Breast epithelium (tissue), 4 donors: ENCODE results near the gene PRAMEF11. TPM values are rescaled to one million over a fixed set of nuclear protein-coding genes. Genes with fewer than 3 reads are reported as not detected.
"Not testable (repeated sequence)": the region's sequence is repeated elsewhere in the genome, so short reads cannot be mapped to it uniquely, and the experiment has no call there.

Source experiments
- DNase-seq, 2 donors: peaks; one replicate each; pipeline ENCODE4 v3.0.0-alpha.2; 2019; ENCODE audit warnings: low spot score in 2 of 2
- H3K27ac ChIP-seq, 2 donors: fragments of 200-600 bp; sonication (generic) in 1 of 2; one replicate each; pipeline ENCODE4 v1.5.1; 2016 to 2019; ENCODE audit warnings: mild to moderate bottlenecking in 1 of 2
- H3K27me3 ChIP-seq, 2 donors: fragments of 200-600 bp; sonication (generic) in 1 of 2; one replicate each; pipeline versions ENCODE4 v1.5.1 to v1.6.0; 2017 to 2019; ENCODE audit warnings: control low read depth in 1 of 2, mild to moderate bottlenecking in 1 of 2
- H3K36me3 ChIP-seq: fragments of 200-600 bp; one replicate; pipeline ENCODE4 v1.5.1; 2019
- H3K4me1 ChIP-seq, 2 donors: fragments of 200-600 bp; sonication (generic); one replicate each; pipeline ENCODE4 v1.5.1; 2016 to 2019; ENCODE audit warnings: control low read depth in 1 of 2
- H3K4me3 ChIP-seq, 3 donors: fragments of 200-600 bp; sonication (generic); 1 replicate in 2 of 3; 2 replicates in 1 of 3; pipeline ENCODE4 v1.5.1; 2016 to 2019; ENCODE audit warnings: mild to moderate bottlenecking in 3 of 3, moderate library complexity in 2 of 3
- H3K9me3 ChIP-seq, 2 donors: fragments of 200-600 bp; sonication (generic) in 1 of 2; one replicate each; pipeline ENCODE4 v1.5.1; 2016 to 2019; ENCODE audit warnings: control low read depth in 1 of 2
- CTCF ChIP-seq, 3 donors: fragments of 450-650 bp; IDR thresholded peaks; one replicate each; pipeline ENCODE4 v1.5.1; 2016 to 2017; ENCODE audit warnings: antibody characterized with exemption in 3 of 3, mild to moderate bottlenecking in 3 of 3, moderate library complexity in 3 of 3
- POLR2A ChIP-seq: fragments of 450-650 bp; IDR thresholded peaks from one replicate; pipeline ENCODE4 v1.6.1; 2016; ENCODE audit warnings: antibody characterized with exemption, mild to moderate bottlenecking, moderate library complexity
- POLR2AphosphoS5 ChIP-seq, 3 donors: sonication (generic); formaldehyde crosslinking; IDR thresholded peaks; one replicate each; pipeline ENCODE4 v1.6.1; 2017; ENCODE audit warnings: antibody characterized with exemption in 3 of 3
- intact Hi-C: fragments of 100-400 bp; cut with DNase I; formaldehyde crosslinking; loops from one replicate; pipeline ENCODE4 v1.15.1; 2023; ENCODE audit warnings: low total_unique reads
- total RNA-seq, 3 donors: library from RNA; depleted of rRNA; stranded (reverse); fragments of >200 nt; gene quantifications; one replicate each; pipeline ENCODE4 v1.1.0, GENCODE V29; 2016

Gene PRAMEF11
- total RNA-seq, 3 donors from 2014 or later, result not detected

GRCh38 chr1:12810691-12811408 lies 20.4 kb downstream of the PRAMEF11 start:
- Histone ChIP-seq H3K9me3 (no peaks in the 10 kb centered on the region), H3K27ac (no peak overlapping the region), H3K4me1 (no peaks in the 10 kb centered on the region), H3K27me3 (no peaks in the 10 kb centered on the region), H3K4me3 (no peak overlapping the region), H3K36me3 (no peaks in the 10 kb centered on the region)
- no peak for DNase-seq
- TF ChIP-seq POLR2AphosphoS5 (IDR thresholded peaks at IDR 0.05) (no peak), CTCF (IDR thresholded peaks at IDR 0.05) (no peak), POLR2A (no peak)
- intact Hi-C loops, result no loop called here

- Histone ChIP-seq H3K27ac (no peak overlapping the region), H3K36me3 (no peaks in the 10 kb centered on the region)
- TF ChIP-seq CTCF (IDR thresholded peaks at IDR 0.05), result no peak
- TF ChIP-seq POLR2AphosphoS5 (IDR thresholded peaks at IDR 0.05), result no peak
- TF ChIP-seq POLR2A, result no peak
These were observed 21.3 kb downstream of the PRAMEF11 start for GRCh38 chr1:12809933-12810332.

GRCh38 chr1:12799730-12800129 lies 31.5 kb downstream of the PRAMEF11 start:
- no peak overlapping the region for H3K27ac ChIP-seq
- no peak for TF ChIP-seq POLR2A
- TF ChIP-seq POLR2AphosphoS5 (IDR thresholded peaks at IDR 0.05), result no peak
- TF ChIP-seq CTCF (IDR thresholded peaks at IDR 0.05), result no peak
- no peaks in the 10 kb centered on the region for H3K4me1 ChIP-seq
- H3K27me3 ChIP-seq, result no peaks in the 10 kb centered on the region
- H3K4me3 ChIP-seq, result no peak overlapping the region
- peaks cover 0 to 5% of the 10 kb centered on the region in 2 donors for H3K9me3 ChIP-seq
- intact Hi-C loops, result no loop called here
- H3K36me3 ChIP-seq, result no peaks in the 10 kb centered on the region
- DNase-seq, result no peak

More at GRCh38 chr1:12809933-12810332, 21.3 kb downstream of the PRAMEF11 start:
- Histone ChIP-seq H3K9me3 (peaks cover 0 to 7% of the 10 kb centered on the region in 2 donors), H3K4me3 (no peak overlapping the region), H3K4me1 (no peaks in the 10 kb centered on the region), H3K27me3 (no peaks in the 10 kb centered on the region)
- intact Hi-C loops, result no loop called here
- no peak for DNase-seq

GRCh38 chr1:12798911-12799310 lies 32.3 kb downstream of the PRAMEF11 start:
- no peaks in the 10 kb centered on the region for H3K4me1 ChIP-seq
- intact Hi-C loops, result no loop called here

GRCh38 chr1:12791097-12791496 lies 40.1 kb downstream of the PRAMEF11 start, which contains the start of gene PRAMEF1:
Gene PRAMEF1, plus strand, starts transcription at chr1:12791397. Its CDS starts 1,831 bp downstream, at chr1:12793228.
- H3K4me1 ChIP-seq, H3K9me3 ChIP-seq, H3K36me3 ChIP-seq, intact Hi-C loops, H3K27ac ChIP-seq, DNase-seq, H3K4me3 ChIP-seq, H3K27me3 ChIP-seq: not testable (repeated sequence)

More at GRCh38 chr1:12798911-12799310, 32.3 kb downstream of the PRAMEF11 start:
- Histone ChIP-seq H3K9me3 (no peaks in the 10 kb centered on the region), H3K36me3 (no peaks in the 10 kb centered on the region), H3K4me3 (no peak overlapping the region), H3K27me3 (no peaks in the 10 kb centered on the region), H3K27ac (no peak overlapping the region)
- DNase-seq, result no peak
- no peak for TF ChIP-seq POLR2A
- no peak for TF ChIP-seq POLR2AphosphoS5 (IDR thresholded peaks at IDR 0.05)
- TF ChIP-seq CTCF (IDR thresholded peaks at IDR 0.05), result no peak

GRCh38 chr1:12784729-12785128 lies 46.5 kb downstream of the PRAMEF11 start:
- H3K36me3 ChIP-seq, intact Hi-C loops, DNase-seq, H3K27me3 ChIP-seq, H3K4me3 ChIP-seq, H3K27ac ChIP-seq, H3K4me1 ChIP-seq: not testable (repeated sequence)
- H3K9me3 ChIP-seq, result peaks cover 14 to 30% of the 10 kb centered on the region in 2 donors

- H3K27ac ChIP-seq, H3K27me3 ChIP-seq, H3K36me3 ChIP-seq, intact Hi-C loops, DNase-seq, H3K4me1 ChIP-seq, H3K4me3 ChIP-seq: not testable (repeated sequence)
- peaks cover 14 to 30% of the 10 kb centered on the region in 2 donors for H3K9me3 ChIP-seq
These were observed 47.4 kb downstream of the PRAMEF11 start for GRCh38 chr1:12783783-12784182.

- H3K27ac ChIP-seq, H3K4me3 ChIP-seq, H3K4me1 ChIP-seq, H3K36me3 ChIP-seq, DNase-seq, intact Hi-C loops, H3K27me3 ChIP-seq: not testable (repeated sequence)
- peaks cover 14 to 30% of the 10 kb centered on the region in 2 donors for H3K9me3 ChIP-seq
These were observed 49.7 kb downstream of the PRAMEF11 start for GRCh38 chr1:12781488-12781887.
